CD4-positive, alpha-beta T cell treated with Interleukin-6 for 4 hours (primary cell): ENCODE data around the gene BTBD8.

ENCODE experiments used
- DNase-seq: peaks from one replicate; pipeline ENCODE4 v3.0.0-alpha.2; 2020; ENCODE audit warnings: mixed read lengths

Gene BTBD8

DNA sequence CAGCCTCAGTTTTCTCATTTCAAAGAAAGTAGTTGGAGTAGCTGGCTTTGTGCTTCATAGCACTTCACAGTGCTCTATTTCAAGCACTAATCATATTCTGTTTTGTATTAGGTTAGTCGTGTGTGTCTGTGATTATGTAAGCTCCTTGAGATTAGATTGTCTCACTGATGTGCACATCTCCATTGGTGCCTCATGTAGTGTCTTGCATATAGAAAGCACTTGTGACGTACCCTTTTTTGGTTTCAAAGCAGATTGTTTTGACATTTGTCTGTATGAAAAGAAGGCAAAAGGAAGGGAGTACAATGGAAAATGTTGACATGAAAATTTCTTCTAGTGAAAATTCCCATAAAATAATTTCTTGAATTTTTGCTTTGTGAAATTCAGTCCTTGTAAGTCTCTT lies 13.9 kb downstream of the BTBD8 start:
- DNase-seq = no peak

DNA sequence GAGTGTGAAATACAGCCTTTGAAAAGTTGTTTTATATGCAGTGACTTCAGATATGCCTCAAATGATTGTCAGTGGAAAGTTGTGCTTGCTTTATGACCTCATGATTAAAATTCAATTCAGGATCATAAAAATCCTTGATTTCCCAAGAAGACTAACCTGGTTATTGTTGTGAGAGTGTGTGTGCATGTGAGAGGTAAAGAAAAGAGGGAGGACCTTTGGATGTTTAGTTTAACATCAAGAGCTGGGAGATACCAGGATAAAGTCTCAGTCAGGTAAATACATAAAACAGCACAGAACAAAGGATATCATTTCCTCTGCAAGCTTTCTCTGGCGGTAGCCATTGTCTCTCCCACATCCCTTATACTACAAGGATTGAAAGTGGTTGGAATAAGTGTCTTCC lies 14.4 kb downstream of the BTBD8 start:
- DNase-seq = no peak

DNA sequence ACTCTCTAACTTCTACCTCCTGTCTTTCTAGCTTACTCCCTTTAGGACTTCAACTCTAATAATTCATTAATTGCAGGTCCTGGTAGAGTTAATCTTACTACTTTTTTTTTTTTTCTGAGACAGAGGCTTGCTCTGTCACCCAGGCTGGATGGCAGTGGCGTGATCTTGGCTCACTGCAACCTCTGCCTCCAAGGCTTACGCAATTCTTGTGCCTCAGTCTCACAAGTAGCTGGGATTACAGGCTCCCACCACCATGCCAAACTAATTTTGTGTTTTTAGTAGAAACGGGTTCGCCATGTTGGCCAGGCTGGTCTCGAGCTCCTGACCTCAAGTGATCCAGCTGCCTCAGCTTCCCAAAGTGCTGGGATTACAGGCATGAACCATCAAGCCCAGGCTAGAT lies 15.7 kb downstream of the BTBD8 start:
- DNase-seq = no peak

DNA sequence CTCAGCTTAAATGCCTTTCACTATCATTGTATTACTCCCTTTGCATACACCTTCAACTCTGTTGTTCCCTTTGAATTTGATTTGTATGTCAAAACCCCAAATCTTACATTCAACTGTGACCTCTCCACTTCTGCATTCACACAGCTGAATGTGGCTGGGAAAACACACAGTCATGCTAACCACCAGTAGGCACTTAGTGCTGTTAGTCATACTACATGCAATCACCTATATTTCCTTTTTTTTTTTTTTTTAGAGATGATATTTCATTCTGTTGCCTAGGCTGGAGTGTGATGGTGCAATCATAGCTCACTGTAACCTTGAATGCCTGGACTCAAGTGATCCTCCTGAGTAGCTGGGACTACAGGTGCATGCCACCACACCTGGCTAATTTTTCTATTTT lies 16.2 kb downstream of the BTBD8 start:
- DNase-seq = no peak

DNA sequence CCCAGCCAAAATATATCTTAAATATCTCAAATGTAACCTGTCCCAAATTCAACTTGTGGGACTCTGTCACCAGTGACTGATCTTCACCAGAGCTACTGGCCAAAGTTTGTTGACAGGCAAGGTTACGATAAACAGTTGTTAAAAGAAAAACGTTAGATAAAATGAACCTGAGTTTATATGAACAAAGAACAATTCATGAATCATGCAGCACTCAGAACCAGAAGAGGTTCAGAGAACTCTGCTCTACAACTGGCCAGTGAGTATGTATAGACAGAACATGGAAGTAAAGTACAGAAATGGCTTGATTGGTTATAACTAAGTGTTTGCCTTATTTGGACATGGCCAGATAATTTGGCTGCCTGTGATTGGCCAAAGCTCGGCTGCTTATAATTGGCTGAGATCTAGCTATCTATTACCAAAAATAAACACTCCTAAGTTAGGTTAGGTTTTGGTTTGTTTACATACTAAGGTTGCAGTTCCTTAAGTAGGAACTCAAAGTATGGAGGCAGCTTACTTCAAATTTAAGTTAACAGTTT lies 25.5 kb downstream of the BTBD8 start:
- no peak for DNase-seq

DNA sequence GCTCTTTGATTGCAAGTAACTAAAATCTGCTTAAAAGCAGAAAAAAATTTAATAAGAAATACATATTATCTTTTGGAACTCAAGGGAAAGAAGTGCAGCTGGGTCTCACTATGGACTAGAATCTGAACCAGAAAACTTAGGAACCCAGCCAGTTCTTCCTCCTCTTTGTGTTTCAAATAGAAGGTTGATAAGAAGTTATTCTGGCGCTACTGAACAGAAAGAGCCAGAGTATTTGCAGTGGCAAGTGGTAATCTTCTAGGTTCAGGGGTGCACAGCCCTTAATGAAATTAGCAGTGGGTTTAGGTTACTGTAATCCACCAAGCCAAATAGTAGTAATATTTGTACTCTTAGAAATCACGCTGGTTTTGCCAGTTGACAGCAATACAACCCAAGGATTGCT lies 28.5 kb downstream of the BTBD8 start:
- no peak for DNase-seq

DNA sequence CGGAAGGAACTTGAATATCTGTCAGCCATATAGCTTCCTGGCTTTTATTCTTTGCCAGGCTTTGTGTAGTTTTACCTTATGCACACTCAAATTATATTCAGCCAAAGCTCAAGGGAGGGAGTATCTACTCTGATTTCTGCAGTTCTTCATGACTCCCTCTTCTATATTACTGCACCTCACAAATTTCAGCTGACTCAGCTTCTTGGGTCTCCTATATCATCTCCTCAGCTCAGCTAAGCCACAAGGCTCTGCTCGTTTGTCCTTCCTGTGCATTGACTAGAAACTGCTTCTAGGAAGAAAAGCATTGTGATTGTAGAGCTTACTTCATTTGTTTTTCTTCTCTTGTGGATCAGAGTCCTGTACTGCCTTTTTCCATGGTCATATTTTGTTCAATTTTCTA lies 37.4 kb downstream of the BTBD8 start:
- DNase-seq = no peak

DNA sequence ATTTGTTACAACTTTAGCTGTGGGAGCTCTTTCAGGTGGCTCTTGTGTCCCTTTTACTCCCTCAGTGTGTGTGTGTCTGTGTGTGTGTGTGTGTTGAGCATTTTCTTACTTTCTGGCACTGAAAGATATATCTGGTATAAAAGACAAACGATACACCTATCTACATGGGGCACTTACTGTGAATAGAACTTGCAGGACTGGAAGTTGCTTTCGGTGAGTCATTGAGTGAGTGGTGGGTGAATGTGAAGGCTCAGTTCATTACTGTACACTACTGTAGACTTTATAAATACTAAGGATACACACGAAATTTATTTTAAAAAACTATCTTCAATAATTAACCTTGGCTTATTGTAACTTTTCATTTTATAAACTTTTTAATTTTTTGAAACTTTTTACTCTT lies 38.7 kb downstream of the BTBD8 start:
- DNase-seq = no peak

DNA sequence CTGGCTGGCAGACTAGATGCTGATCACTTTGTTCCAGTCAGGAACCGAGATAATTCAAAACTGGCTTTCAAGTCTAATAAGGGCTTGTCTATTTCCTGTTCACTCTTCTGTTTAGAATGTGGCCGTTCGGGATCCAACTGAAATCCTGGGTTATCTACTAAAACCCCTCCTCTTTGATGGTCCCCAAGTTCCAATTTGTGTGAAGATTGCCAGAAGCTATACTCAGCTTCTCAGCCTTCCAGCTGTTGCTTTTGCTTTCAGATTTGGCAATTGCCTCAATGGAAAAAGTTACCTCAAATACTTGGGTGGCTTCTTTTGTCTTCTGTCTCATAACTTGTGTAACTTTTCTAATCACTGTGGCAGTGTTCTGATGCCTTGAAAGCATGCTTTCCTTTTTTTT lies 43.7 kb downstream of the BTBD8 start:
- DNase-seq = no peak

DNA sequence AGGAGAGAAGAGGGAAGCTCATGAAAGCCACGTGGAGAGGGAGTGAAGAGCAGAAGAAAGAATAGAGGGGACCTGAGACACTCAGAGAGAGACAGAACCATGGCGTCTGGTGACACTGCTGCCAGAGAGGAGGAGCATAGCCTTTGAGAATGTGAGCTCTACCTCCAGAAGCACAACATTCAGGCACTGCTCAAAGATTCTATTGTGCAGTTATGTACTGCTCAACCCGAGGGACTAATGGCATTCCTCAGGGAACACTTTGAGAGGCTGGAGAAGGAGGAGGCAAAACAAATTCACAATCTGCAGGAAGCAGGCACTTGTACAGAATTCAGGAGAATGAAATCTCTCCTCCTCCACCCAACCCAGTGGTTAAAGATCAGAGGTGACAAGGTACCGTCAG lies 45.1 kb downstream of the BTBD8 start:
- DNase-seq = no peak

DNA sequence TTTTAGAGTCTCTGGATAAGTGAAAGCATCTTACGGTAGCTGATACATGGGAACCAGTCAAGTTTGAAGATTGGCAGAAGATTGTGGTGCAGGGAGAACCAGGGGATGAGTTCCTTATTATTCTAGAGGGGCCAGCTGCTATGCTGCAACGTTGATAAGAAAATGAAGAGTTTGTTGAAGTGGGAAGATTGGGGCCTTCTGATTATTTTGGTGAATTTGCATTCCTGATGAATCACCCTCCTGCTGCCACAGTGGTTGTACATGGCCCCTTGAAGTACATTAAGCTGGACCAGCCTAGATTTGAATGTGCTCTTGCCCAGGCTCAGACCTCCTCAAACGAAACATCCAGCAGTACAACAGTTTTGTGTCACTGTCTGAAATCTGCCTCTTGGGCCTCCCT lies 45.9 kb downstream of the BTBD8 start:
- DNase-seq = no peak

DNA sequence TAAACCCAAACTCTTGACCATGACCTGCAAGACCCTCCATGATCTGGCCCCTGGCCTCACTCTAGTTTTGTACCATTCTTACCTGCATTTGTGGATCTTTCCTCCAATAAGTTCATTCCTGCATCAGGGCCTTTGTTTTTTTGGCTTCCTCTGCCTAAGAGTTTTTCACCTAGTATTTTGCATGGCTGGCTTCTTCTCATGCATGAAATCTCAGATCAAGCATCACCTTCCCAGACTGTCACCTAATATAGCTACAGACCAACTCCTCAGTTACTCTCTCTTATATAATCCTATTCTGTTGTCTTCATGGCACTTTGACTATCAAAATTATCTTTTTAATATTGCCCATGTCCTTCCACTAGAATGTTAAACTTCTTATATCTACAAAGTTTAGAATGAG lies 54.2 kb downstream of the BTBD8 start:
- DNase-seq = no peak

DNA sequence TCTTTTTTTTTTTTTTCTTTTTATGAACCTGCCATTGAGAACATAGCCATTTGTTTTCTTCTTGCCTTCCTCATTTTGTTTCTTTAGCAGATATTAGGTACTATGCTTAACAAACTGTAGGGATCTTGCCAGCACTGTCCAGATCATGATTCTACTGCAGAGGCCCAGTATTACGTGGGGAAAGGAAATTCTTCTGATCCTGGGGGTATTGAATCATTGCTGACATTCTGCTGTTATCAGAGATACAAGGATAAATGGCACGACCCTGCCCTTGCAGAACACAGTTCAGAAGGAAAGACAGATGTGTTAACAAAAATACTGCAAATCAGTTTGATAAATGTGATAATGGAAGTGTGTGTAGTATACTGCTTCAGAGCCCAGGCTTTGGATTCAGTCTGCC lies 56.2 kb downstream of the BTBD8 start:
- no peak for DNase-seq

DNA sequence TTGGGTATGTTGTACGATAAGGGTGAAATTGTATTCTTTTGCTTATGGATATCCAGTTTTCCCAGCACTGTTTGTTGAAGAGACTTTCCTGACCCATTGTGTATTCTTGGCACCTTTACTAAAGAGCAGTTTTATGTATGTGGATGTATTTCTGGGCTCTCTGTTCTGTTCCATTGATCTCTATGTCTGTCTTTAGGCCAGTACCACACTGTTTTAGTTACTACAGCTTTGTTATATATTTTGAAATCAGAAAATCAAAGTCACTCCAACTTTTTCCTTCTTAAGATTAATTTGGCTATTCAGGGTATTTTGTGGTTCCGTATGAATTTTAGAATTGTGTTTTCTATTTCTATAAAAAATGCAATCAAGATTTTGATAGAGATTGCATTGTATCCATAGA lies 74.8 kb downstream of the BTBD8 start:
- no peak for DNase-seq

DNA sequence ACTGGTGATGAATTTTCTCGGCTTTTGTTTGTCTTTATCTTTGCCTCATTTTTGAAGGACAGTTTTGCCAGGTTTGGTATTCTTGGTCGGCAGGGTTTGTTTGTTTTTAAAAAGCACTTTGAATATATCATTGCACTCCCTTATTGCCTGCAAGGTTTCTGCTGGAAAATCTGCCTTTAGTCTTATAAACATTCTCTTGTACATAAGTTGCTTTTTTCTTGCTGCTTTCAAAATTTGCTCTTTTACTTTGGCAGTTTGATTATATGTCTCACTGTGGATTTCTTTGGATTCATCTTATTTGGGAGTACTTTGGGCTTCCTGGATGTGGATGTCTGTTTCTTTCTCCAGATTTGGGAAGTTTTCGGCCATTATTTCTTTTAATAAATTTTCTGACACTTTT lies 79.4 kb downstream of the BTBD8 start:
- no peak for DNase-seq

DNA sequence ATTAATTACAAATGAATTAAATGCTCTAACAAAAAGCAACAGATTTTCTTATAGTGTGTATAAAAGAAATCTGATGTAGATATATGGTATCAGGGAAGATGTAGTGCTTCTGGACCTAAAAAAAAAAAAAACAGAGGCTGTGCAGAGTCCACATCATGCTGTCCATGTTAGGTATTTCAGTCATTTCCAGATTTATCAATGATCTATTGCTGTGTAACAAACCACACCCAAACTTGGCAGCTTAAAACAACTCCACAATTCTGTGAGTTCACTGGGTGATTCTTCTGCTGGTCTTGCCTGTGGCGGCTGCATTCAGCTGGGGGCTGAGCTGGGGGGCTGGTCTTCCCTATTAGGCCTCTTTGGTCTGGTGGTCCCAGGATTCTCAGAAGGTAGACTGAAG lies 85.2 kb downstream of the BTBD8 start:
- no peak for DNase-seq

DNA sequence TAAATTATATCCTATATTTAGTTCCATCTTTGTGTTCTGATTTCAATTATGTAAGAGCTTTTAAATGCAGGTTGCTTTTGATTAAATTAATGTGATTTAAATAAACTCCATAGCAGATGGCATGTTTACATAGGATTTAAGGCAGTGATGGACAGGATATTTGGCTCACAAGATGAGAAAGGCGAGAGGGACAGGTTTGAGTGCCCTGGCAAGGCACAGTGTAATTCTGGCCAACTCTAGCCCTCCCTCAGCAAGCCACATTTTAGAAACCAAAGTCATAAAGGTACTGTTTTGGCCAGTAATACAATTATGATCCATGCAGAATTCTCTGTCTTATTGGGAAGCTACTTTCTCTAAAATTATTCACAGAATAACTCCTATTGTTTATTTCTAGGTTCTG lies 87.0 kb downstream of the BTBD8 start:
- DNase-seq = no peak

DNA sequence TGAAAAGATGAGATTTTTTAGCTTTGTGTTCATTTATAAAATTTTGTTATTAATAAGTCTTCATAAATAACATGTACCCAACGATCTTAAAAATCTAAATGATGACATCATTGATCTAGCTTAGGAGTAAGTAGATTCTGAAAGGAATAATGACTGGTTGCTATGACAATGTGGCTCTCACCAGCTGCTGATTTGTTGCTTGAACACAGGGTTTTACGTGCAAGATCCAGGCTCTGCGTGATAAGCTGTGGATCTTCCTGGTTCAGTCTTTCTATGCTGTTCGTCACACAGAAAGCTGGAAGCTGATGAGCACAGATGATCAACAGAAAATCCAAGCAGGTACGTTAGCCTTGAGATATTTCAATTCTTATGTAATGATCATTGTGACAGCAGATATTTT lies 88.5 kb downstream of the BTBD8 start:
- no peak for DNase-seq

DNA sequence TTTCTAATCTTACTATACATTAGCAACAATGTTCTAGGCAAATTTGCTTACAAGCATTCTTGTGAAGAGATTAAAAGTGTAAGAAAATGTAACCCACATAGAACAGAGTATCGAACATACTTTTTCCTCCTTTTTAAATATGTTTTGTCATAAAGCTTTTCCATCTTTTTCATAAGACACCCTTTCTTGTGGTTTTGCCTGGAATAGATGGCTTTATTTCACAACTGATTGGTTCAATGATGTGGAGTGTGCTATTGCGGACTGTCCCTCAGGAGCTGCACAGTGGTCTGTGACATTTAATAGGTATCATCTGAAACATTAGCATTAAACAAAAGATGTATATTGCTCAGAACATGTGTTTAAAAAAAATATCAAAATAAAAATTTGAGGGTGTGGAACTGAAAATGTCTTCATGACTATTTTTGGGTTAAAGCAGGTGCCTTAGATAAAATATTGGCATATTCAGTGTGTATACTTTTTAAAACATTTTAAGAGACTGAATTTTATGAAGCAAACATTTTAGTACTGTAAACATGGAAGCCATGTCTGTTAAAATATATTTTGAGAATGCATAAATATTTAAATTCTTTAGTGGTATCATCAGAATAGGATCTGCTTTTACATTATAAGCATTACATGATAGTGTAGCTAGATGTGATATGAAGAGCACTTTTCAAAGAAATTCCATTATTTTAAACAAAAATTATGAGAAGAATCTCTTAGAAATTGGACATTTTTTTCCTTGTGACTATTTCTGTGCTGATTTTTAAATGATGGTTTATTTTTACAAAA lies 89.3 kb downstream of the BTBD8 start:
- DNase-seq = no peak

DNA sequence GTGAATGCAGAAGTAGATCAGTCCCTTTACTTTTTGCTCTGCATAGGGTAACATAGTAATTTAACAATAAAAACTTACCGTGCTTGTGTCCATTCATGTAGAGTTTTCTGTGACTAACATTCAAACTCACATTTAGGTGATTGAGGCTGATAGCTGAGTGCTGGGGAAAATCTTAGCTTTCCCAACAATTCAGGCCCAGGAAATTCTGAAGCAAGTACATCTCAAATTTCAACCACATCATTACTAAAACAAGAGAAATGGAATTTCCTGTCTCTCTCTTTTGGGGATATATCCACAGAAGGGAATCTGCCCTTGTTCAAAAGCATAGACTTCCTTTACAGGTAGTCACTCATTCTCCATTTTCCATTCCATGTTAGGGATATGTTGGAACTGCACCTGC lies 104.5 kb downstream of the BTBD8 start:
- DNase-seq = no peak

DNA sequence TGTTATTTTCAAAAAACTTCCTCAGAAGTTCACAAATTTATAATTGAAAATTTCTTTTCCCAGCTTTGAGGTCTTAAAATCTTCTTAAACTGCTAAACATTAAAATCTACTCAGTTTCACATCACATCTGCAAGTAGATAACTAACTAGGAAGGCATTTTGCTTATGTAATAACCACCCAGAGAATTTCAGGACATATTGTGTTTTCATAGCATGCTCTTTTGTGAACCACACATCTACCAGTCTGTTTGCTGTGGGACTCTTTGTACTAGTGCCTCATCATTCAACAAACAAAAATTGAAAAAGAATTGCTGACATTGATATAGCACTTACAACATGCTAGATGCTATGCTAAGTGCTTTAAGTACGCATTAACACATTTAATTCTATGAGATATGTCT lies 105.9 kb downstream of the BTBD8 start:
- no peak for DNase-seq

DNA sequence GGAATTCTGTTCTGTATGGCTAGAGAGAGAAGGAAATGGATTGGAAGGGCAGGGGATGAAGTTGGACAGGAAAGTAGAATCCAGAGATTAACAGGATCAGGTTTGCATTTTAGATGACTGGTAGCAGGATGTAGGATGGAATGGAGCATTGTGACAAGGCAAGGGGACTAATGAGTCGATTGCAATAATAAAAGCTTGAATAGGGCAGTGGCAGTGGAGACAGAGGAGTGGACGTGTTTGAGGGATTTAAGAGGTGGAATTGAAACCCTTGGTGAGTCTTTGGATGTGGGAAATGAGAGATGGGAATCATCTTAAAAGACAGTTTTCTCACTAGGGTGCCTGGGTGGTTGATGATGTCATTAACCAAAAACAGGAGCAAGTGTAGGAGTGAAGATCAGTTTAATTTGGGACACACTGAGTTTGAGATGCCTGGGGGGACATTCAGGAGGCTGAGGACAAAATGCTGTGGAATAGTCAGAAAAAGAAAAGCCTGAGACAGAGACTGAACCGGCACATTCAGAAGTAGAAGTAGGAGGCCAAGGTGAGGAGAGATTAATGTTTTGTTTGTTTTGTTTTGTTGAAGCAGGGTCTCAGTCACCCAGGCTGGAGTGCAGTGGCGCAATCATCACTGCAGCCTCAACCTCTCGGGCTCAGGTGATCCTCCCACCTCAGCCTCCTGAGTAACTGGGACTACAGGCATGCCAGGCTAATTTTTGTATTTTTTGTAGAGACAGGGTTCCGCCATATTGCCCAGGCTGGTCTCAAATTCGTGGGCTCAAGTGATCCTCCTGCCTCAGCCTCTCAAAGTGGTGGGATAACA lies 108.5 kb downstream of the BTBD8 start:
- DNase-seq = no peak

DNA sequence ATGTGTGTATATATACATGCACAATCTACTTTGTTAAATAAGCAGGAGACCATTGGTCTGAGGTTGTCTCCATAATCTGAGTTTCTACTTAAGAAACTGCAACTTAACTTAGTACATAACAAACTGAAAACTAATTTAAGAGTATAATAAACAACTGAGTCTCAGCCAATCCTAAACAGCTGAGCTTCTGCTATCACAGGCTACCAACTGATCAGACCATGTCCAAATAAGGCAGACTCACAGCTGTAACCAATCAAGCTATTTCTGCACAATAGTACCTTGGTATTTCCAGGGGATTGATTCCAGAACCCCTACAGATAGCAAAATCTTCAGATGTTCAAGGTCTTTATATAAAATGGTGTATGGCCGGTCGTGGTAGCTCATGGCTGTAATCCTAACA lies 111.6 kb downstream of the BTBD8 start:
- no peak for DNase-seq

DNA sequence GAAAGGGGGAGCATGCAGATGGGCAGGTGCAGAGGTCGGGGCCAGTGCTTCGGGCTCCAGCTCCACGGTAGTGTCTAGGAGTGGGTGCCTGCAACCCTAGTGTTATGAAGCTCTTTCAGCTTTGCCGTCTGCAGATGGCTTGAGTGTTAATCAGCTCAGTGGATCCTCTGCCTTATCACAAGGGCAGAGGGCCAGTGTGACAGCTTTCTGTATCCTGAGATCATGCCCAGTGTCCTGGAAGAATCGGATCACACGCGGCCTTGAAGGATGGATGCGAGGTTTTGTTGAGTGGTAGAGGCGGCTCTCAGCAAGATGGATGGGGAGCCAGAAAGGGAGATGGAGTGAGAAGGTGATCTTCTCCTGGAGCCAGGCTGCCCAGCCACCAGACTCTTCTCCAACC lies 112.1 kb downstream of the BTBD8 start:
- no peak for DNase-seq
